Body of pancreas (tissue), 4 donors: ENCODE results near the gene PAX6. TPM values are rescaled to one million over a fixed set of nuclear protein-coding genes. Genes with fewer than 3 reads are reported as not detected.

Source experiments
- ATAC-seq: fragments of 150-250 bp; one replicate; pipeline ENCODE4 v1.9.1; 2016
- DNase-seq, 4 donors: peaks; one replicate each; pipeline ENCODE4 v3.0.0-alpha.2; 2019
- H3K27ac ChIP-seq, 4 donors: fragments of 200-600 bp; sonication (generic); 1 replicate in 3 of 4; 2 replicates in 1 of 4; pipeline versions ENCODE4 v1.5.1 to v1.6.1; 2016 to 2019; ENCODE audit warnings: mild to moderate bottlenecking in 1 of 4, mixed read lengths in 1 of 4, moderate library complexity in 1 of 4
- H3K27me3 ChIP-seq, 2 donors: fragments of 200-600 bp; sonication (generic); one replicate each; pipeline ENCODE4 v1.6.0; 2016; ENCODE audit warnings: mild to moderate bottlenecking in 1 of 2
- H3K36me3 ChIP-seq, 2 donors: fragments of 200-600 bp; sonication (generic); replicated peaks in 1 of 2; 2 replicates each; pipeline ENCODE4 v1.5.1; 2016; ENCODE audit warnings: low read depth in 2 of 2; ENCODE audit not compliant: insufficient read depth in 1 of 2
- H3K4me1 ChIP-seq: fragments of 200-600 bp; sonication (generic); one replicate; pipeline ENCODE4 v1.6.0; 2016
- H3K4me3 ChIP-seq, 2 donors: fragments of 200-600 bp; sonication (generic); 1 replicate in 1 of 2; 2 replicates in 1 of 2; pipeline ENCODE4 v1.5.1; 2016 to 2019
- H3K9me3 ChIP-seq, 3 donors: fragments of 200-600 bp; sonication (generic); 1 replicate in 2 of 3; 2 replicates in 1 of 3; pipeline ENCODE4 v1.5.1; 2016
- CTCF ChIP-seq, 7 experiments: fragments of 450-650 bp in 4 of 7; fragments of 200-600 bp in 3 of 7; sonication (generic) in 3 of 7; IDR thresholded peaks; one replicate each; pipeline ENCODE4 v1.5.1; 2016 to 2019; ENCODE audit warnings: antibody characterized with exemption in 7 of 7
- POLR2A ChIP-seq, 3 donors: fragments of 450-650 bp; IDR thresholded peaks; one replicate each; pipeline ENCODE4 v1.6.1; 2016; ENCODE audit warnings: antibody characterized with exemption in 3 of 3, mild to moderate bottlenecking in 2 of 3
- WGBS, 2 donors: methylation state at CpG; one replicate each; pipeline ENCODE4 v1.1.5; 2017; 5-methylcytosine and 5-hydroxymethylcytosine counted together
- intact Hi-C: fragments of 100-400 bp; cut with DNase I; formaldehyde crosslinking; loops from one replicate; pipeline ENCODE4 v1.15.1; 2023
- total RNA-seq, 2 donors: library from RNA; depleted of rRNA; stranded (reverse); fragments of >200 nt; gene quantifications; one replicate each; pipeline ENCODE4 v1.1.0, GENCODE V29; 2016

The PAX6 gene
- total RNA-seq, 2 donors from 2014 or later, result 10.2 to 12.5 TPM

GRCh38 chr11:31812383-31813381 lies 1.6 kb upstream of the PAX6 start:
- peak overlapping the region in 1 of 4 donors; percentile 20 for H3K27ac ChIP-seq
- no peak for TF ChIP-seq CTCF (IDR thresholded peaks at IDR 0.05)
- peak in 1 of 3 donors; percentile 15 for TF ChIP-seq POLR2A (IDR thresholded peaks at IDR 0.05)
- H3K27me3 ChIP-seq, result peaks cover 3 to 95% of the 10 kb centered on the region in 2 donors
- DNase-seq (no peak), ATAC-seq (no peak)
- 4 to 8% methylated on average over 41 to 63 of the region's 63 CpGs for WGBS, 2 donors
- peaks cover 79% of the 10 kb centered on the region for H3K4me1 ChIP-seq
- no peaks in the 10 kb centered on the region for H3K9me3 ChIP-seq
- H3K4me3 ChIP-seq, result peak overlapping the region in 1 of 2 donors; percentile 31
- no peaks in the 10 kb centered on the region for H3K36me3 ChIP-seq
- intact Hi-C loops, result no loop called here

GRCh38 chr11:31809857-31810778 lies 1.0 kb downstream of the PAX6 start:
- Histone ChIP-seq H3K9me3 (no peaks in the 10 kb centered on the region), H3K4me3 (peak overlapping the region in 1 of 2 donors; percentile 18), H3K27me3 (peaks cover 3 to 95% of the 10 kb centered on the region in 2 donors), H3K27ac (no peak overlapping the region), H3K36me3 (no peaks in the 10 kb centered on the region), H3K4me1 (peaks cover 65% of the 10 kb centered on the region)
- intact Hi-C loops, result no loop called here
- DNase-seq (peak in 1 of 4 donors; percentile 36), ATAC-seq (peak; percentile 38)
- TF ChIP-seq POLR2A (IDR thresholded peaks at IDR 0.05), result no peak
- no peak for TF ChIP-seq CTCF (IDR thresholded peaks at IDR 0.05)
- 2 to 16% methylated on average over 19 to 90 of the region's 91 CpGs for WGBS, 2 donors

- Histone ChIP-seq H3K4me1 (peaks cover 65% of the 10 kb centered on the region), H3K36me3 (no peaks in the 10 kb centered on the region), H3K27me3 (peaks cover 3 to 96% of the 10 kb centered on the region in 2 donors), H3K4me3 (no peak overlapping the region), H3K27ac (no peak overlapping the region), H3K9me3 (no peaks in the 10 kb centered on the region)
- ATAC-seq (no peak), DNase-seq (no peak)
- WGBS, 2 donors, result 27 to 38% methylated on average over 6 of the region's 6 CpGs
- intact Hi-C loops, result no loop called here
- no peak for TF ChIP-seq CTCF (IDR thresholded peaks at IDR 0.05)
- no peak for TF ChIP-seq POLR2A (IDR thresholded peaks at IDR 0.05)
Observed at GRCh38 chr11:31809541-31809856, 1.6 kb downstream of the PAX6 start.

GRCh38 chr11:31808721-31809540 lies 2.2 kb downstream of the PAX6 start:
- Histone ChIP-seq H3K4me3 (no peak overlapping the region), H3K27me3 (peaks cover 3 to 96% of the 10 kb centered on the region in 2 donors), H3K9me3 (no peaks in the 10 kb centered on the region), H3K27ac (no peak overlapping the region), H3K4me1 (peaks cover 65% of the 10 kb centered on the region), H3K36me3 (no peaks in the 10 kb centered on the region)
- TF ChIP-seq POLR2A (IDR thresholded peaks at IDR 0.05), result no peak
- no peak for TF ChIP-seq CTCF (IDR thresholded peaks at IDR 0.05)
- WGBS, 2 donors, result 12 to 18% methylated on average over 21 of the region's 21 CpGs
- ATAC-seq (no peak), DNase-seq (no peak)
- intact Hi-C loops, result no loop called here
